HG03342 (cell line): ENCODE results near the gene KCNG4.
A peak's percentile ranks its signal among the peaks of the same experiment; 100 is the strongest.

Experiments used
- ATAC-seq: cut with Tn5 transposase; IDR thresholded peaks from one replicate; pipeline ENCODE4 v1.9.1; 2021; ENCODE audit warnings: mild to moderate bottlenecking, moderate library complexity; ENCODE audit not compliant: unreplicated experiment

KCNG4 gene

GRCh38 chr16:84186685-84187437 lies 53.0 kb downstream of the KCNG4 start, which contains the start of gene TAF1C:
TSS of gene TAF1C (minus strand) at chr16:84187057. CDS start at chr16:84184988, 2,069 bp downstream.
- peak; percentile 95 for ATAC-seq

GRCh38 chr16:84184775-84185174 lies 55.0 kb downstream of the KCNG4 start:
- ATAC-seq = no peak

- no peak for ATAC-seq
Observed at GRCh38 chr16:84183911-84184591, 55.8 kb downstream of the KCNG4 start.

GRCh38 chr16:84183572-84183875 lies 56.3 kb downstream of the KCNG4 start:
- ATAC-seq = no peak

- no peak for ATAC-seq
Observed at GRCh38 chr16:84182680-84183571, 56.9 kb downstream of the KCNG4 start.

- no peak for ATAC-seq
Observed at GRCh38 chr16:84182104-84182503, 57.7 kb downstream of the KCNG4 start.

GRCh38 chr16:84181144-84181915 lies 58.5 kb downstream of the KCNG4 start:
- ATAC-seq = no peak

- ATAC-seq = no peak
Observed at GRCh38 chr16:84180519-84181140, 59.2 kb downstream of the KCNG4 start.

- no peak for ATAC-seq
Observed at GRCh38 chr16:84179612-84180320, 60.0 kb downstream of the KCNG4 start.

GRCh38 chr16:84178892-84179611 lies 60.8 kb downstream of the KCNG4 start:
- no peak for ATAC-seq

GRCh38 chr16:84178146-84178765 lies 61.6 kb downstream of the KCNG4 start:
- ATAC-seq = no peak

- ATAC-seq = no peak
Observed at GRCh38 chr16:84177741-84178073, 62.1 kb downstream of the KCNG4 start.

- no peak for ATAC-seq
Observed at GRCh38 chr16:84176192-84177053, 63.4 kb downstream of the KCNG4 start.

GRCh38 chr16:84175350-84176081 lies 64.3 kb downstream of the KCNG4 start:
- ATAC-seq = peak; percentile 80

GRCh38 chr16:84174396-84174795 lies 65.4 kb downstream of the KCNG4 start:
- ATAC-seq = no peak

- no peak for ATAC-seq
Observed at GRCh38 chr16:84169765-84170310, 70.0 kb downstream of the KCNG4 start.
